GM12801 (cell line): ENCODE measurements around the gene TMEM121.

Experiments used
- TF ChIP-seq, protein P1 (sequence below): IDR thresholded peaks from one replicate; pipeline ENCODE4 v1.5.1; 2011; ENCODE audit warnings: control low read depth; ENCODE audit not compliant: insufficient read length; ENCODE audit errors: extremely low read depth

The TMEM121 gene

DNA sequence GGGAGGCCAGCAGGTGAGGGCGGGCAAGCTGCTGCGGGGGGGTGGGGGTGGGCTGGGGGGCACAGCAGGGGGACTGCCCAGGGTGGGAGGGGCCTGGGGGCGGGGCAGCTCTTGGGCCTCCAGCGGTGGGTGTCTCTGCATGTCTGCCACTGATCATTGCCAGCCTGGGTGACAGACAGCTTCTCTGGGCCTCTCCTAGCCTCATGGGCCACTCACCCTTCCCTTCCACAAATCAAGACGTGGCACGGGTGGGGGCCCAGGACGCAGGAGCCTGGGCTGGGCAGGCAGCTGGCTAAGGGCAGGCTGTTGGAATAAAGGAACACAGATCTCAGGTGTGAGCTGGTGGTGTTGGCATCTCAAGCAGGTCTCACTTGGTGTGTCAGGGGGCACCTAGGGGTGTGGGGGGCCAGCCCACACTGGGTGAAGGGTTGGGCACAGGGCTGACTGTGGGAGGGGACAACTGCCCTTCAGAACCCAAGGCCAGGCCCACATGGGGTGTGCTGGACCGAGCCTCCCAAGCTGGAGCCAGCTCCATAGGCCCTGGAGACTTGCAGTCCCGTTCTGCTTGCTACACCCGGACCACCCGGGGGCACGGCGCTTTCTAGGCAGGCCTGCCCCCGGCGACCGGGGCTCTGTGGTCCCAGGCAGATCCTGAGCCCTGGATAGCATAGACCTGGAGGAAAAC lies 32.3 kb upstream of the TMEM121 start:
- TF ChIP-seq, protein P1, sequence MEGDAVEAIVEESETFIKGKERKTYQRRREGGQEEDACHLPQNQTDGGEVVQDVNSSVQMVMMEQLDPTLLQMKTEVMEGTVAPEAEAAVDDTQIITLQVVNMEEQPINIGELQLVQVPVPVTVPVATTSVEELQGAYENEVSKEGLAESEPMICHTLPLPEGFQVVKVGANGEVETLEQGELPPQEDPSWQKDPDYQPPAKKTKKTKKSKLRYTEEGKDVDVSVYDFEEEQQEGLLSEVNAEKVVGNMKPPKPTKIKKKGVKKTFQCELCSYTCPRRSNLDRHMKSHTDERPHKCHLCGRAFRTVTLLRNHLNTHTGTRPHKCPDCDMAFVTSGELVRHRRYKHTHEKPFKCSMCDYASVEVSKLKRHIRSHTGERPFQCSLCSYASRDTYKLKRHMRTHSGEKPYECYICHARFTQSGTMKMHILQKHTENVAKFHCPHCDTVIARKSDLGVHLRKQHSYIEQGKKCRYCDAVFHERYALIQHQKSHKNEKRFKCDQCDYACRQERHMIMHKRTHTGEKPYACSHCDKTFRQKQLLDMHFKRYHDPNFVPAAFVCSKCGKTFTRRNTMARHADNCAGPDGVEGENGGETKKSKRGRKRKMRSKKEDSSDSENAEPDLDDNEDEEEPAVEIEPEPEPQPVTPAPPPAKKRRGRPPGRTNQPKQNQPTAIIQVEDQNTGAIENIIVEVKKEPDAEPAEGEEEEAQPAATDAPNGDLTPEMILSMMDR = no peak

DNA sequence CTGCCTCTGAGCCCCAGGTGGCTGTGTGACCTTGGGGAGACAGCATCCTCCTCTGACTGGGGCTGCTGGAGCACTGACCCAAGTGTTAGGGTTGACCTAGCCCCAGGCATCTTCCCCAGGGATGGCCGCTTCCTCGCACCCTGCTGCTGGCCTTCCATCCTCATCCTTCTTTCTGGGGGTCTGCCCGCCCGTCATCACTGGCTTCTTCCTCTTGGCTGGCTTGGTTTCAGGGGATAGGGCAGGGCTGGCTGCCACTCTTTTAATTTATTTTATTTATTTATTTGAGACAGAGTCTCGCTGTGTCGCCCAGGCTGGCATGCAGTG lies 31.8 kb upstream of the TMEM121 start:
- TF ChIP-seq, protein P1 = no peak

DNA sequence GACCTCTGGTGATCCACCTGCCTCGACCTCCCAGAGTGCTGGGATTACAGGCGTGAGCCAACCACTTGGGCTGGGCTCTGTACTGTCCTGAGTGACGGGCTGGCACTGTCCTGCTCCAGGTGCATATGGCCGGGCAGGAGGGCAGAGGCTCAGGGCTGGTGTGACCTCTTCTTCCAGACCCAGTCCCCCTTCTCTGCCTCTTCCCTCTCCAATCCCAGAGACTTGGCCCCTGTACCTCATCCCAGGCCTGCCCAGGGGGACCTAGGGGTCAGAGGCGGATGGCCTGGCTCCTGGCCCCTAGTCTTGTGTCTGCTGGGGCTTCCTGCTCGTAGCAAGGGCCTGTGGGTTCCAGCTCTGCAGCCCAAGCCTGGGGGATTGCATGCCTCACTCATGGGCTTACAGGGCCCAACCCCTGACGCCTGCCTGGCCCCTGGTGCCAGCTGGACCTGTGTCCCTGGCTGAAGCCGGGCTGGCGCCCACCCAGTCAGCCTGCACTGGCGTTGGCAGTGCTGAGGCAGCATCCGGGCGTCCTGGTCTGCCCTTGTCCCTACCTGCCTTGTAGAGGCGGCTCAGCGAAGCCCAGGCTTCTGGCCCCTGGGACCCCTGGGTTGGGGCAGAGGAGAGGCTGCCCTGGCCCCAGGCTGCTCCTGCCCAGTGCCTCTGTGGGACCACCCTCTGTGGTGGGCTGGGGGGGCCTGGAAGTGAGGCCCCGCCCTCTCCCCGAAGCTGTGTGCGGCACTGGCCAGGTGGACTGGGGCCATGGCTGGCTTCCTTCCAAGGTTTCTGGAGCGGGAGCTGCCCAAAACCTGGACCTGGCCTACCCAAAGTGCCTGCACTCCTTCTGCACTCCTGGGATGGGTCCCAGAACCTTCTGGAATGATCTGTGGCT lies 31.0 kb upstream of the TMEM121 start:
- TF ChIP-seq, protein P1 = no peak

DNA sequence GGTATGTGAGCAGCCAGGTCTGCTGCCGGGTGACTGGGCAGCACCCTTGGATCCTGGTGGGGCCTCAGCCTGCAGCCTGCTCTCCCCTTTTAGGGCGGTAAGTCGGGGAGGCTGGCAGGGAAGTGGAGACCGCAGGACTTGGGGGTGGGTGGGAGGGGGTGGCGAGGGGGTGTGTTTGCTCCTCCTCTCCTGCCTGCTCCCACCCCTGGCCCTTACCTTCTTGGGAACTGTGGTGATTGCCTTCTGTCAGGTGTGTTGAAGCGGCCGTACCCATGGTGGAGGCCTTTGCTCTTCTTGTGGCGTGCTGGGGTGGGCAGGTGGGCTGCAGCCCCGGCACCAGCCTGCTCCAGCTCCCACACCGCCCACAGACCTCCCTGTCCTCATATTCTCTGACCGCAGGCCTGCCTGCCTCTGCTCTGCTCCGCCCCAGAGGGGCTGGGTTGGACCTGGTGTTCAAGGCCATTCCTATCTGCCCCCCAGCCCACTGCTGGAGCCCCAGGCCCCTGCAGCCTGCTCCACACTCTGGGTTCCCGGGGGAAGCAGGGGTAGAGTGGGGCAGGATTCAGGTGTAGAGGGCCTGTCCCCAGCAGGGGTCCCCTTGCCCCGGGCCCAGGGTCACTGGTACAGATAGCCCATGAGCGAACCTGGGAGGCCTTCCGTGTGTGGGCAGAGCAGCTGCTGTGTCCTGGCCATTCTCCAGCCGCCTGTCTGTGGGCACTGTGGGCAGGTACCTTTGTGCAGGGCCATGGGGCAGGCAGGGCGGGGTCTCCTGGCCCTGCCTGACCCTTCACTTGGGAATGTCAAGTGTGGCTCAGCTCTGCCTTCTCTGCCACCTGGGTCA lies 30.2 kb upstream of the TMEM121 start:
- TF ChIP-seq, protein P1 = no peak

DNA sequence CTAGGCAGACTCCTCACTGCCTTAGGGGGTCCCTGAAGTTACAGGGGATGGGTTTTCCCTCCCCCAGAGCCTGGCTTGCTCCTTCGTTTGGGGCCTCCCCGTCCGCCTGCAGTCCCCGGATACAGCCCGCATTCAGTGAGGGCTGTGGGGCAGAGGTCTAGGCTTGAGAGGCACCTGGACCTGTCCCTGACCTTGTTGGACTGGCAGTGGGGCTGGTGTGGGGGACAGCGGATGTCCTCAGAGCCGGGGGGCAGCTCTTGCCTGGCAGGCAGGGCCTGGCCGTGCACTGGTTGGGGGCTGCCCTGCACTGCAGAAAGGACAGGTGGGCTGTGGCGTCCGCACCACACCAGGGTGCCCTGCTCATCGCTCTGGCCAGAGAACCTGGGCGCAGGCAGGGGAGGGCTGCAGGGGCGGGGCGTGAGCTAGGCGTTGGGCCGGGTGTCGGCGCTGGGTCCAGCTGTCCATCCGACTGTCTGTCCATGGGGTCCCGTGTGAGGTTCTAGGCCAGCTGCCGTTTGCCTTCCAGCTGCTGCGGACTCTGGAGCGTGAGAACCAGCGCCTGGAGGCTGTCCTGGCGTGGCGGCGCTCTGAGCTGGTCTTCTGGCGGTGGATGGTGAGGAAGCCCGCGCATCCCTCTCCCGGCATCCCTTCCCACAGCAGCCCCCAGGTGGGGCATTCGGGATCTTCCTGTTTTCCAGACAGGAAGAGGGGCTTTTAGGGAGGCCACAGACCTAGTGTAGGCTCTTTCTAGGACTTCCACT lies 29.4 kb upstream of the TMEM121 start:
- TF ChIP-seq, protein P1 = no peak

DNA sequence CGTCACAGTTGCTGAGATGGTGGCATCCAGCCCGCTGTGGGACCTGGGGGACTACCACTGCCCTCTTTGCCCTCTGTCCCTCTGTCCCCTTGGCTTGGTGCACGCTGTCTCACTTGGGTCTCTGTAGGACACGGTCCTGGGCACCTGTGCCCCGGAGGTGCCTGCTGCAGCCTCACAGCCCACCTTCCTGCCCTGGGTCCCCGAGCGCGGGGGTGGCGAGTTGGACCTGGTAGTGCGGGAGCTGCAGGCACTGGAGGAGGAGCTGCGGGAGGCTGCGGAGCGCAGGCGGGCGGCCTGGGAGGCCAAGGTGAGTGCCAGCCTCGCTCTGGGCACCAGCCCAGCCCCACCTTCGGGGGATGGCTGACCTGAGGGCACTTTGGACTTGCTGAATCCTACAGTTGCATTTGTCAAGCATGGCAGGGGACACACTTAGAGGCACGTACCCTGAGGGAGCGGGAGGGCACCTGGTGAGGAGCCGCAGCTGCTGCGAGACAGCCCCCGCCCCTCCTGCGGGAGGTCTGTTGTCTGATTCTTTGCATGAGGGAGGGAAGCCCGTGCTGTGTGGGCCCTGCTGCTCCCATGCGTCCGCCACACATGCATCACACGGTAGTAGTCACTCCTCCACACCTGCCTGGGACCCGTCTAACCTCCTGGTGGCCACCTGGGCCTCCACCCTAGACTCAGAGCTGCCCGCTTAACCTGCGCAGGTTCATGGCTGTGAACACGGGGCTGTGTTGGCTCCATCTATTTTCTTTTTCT lies 28.5 kb upstream of the TMEM121 start:
- TF ChIP-seq, protein P1 = no peak
